ENCODE measurements around the gene PITPNC1. TPM values are rescaled to one million over a fixed set of nuclear protein-coding genes. Genes with fewer than 3 reads are reported as not detected.

Gene PITPNC1
- total RNA-seq, 1 experiment from 2014 or later = 4.2 TPM

- no peaks in the 10 kb centered on the region for H3K4me1 ChIP-seq
- CTCF ChIA-PET = no interaction called here
- POLR2A ChIA-PET = no interaction called here
- Mint-ChIP-seq H3K4me3 (ENCODE audit: unreplicated experiment) (no peak overlapping the region), H3K27me3 (ENCODE audit: insufficient read depth, unreplicated experiment) (no peaks in the 10 kb centered on the region), H3K9me3 (ENCODE audit: unreplicated experiment) (peaks cover 14% of the 10 kb centered on the region), H3K36me3 (ENCODE audit: insufficient read depth, unreplicated experiment) (no peaks in the 10 kb centered on the region), H3K27ac (ENCODE audit: unreplicated experiment) (no peak overlapping the region), H3K4me1 (ENCODE audit: low read depth, unreplicated experiment) (no peaks in the 10 kb centered on the region)
- peaks cover 10% of the 10 kb centered on the region; the same call in 1 of the 2 replicates for H3K9me3 ChIP-seq
- BruUV-seq (replicated peaks) = no TSS peak
- H3K36me3 ChIP-seq (ENCODE audit: control insufficient read depth, insufficient read depth, low read length) = no peaks in the 10 kb centered on the region
- H3K4me3 ChIP-seq (ENCODE audit: low read depth, low read length) = no peak overlapping the region
- no peak for DNase-seq
- no peaks in the 10 kb centered on the region for H3K27me3 ChIP-seq (replicated peaks; ENCODE audit: control insufficient read depth, insufficient read depth, low read length)
- intact Hi-C loops (cut with micrococcal nuclease; ENCODE audit: unreplicated experiment) = no loop called here
- TF ChIP-seq CTCF (IDR thresholded peaks at IDR 0.05; ENCODE audit: insufficient read depth in 1 of 2, low read depth in 1 of 2, low read length in 1 of 2, severe bottlenecking in 1 of 2, unreplicated experiment in 1 of 2) = no peak
These were observed 280.5 kb downstream of the PITPNC1 start for GRCh38 chr17:67657596-67657995.

- no peak overlapping the region for H3K4me3 Mint-ChIP-seq (ENCODE audit: unreplicated experiment)
- Histone ChIP-seq H3K4me3 (ENCODE audit: low read depth, low read length) (no peak overlapping the region), H3K36me3 (ENCODE audit: control insufficient read depth, insufficient read depth, low read length) (no peaks in the 10 kb centered on the region), H3K9me3 (peaks cover 10% of the 10 kb centered on the region; the same call in 1 of the 2 replicates), H3K27me3 (replicated peaks; ENCODE audit: control insufficient read depth, insufficient read depth, low read length) (no peaks in the 10 kb centered on the region), H3K4me1 (no peaks in the 10 kb centered on the region)
- H3K9me3 Mint-ChIP-seq (ENCODE audit: unreplicated experiment) = peaks cover 14% of the 10 kb centered on the region
- intact Hi-C loops (cut with micrococcal nuclease; ENCODE audit: unreplicated experiment) = no loop called here
- H3K27me3 Mint-ChIP-seq (ENCODE audit: insufficient read depth, unreplicated experiment) = no peaks in the 10 kb centered on the region
- no peak overlapping the region for H3K27ac Mint-ChIP-seq (ENCODE audit: unreplicated experiment)
- ChIA-PET POLR2A (interaction anchor here (0.6 kb wide), 1 partner anchor 413 kb away, joined by 3 read pairs; the partner anchor contains the start of gene HELZ), CTCF (no interaction called here)
- no peak for DNase-seq
- no peaks in the 10 kb centered on the region for H3K4me1 Mint-ChIP-seq (ENCODE audit: low read depth, unreplicated experiment)
- H3K36me3 Mint-ChIP-seq (ENCODE audit: insufficient read depth, unreplicated experiment) = no peaks in the 10 kb centered on the region
- BruUV-seq (replicated peaks) = no TSS peak
- no peak for TF ChIP-seq CTCF (IDR thresholded peaks at IDR 0.05; ENCODE audit: insufficient read depth in 1 of 2, low read depth in 1 of 2, low read length in 1 of 2, severe bottlenecking in 1 of 2, unreplicated experiment in 1 of 2)
These were observed 281.2 kb downstream of the PITPNC1 start for GRCh38 chr17:67658265-67658664.

- Mint-ChIP-seq H3K27ac (ENCODE audit: unreplicated experiment) (no peak overlapping the region), H3K4me1 (ENCODE audit: low read depth, unreplicated experiment) (no peaks in the 10 kb centered on the region), H3K27me3 (ENCODE audit: insufficient read depth, unreplicated experiment) (no peaks in the 10 kb centered on the region), H3K4me3 (ENCODE audit: unreplicated experiment) (no peak overlapping the region), H3K9me3 (ENCODE audit: unreplicated experiment) (peaks cover 14% of the 10 kb centered on the region), H3K36me3 (ENCODE audit: insufficient read depth, unreplicated experiment) (no peaks in the 10 kb centered on the region)
- TF ChIP-seq CTCF (IDR thresholded peaks at IDR 0.05; ENCODE audit: insufficient read depth in 1 of 2, low read depth in 1 of 2, low read length in 1 of 2, severe bottlenecking in 1 of 2, unreplicated experiment in 1 of 2) = no peak
- BruUV-seq (replicated peaks) = no TSS peak
- POLR2A ChIA-PET = no interaction called here
- CTCF ChIA-PET = no interaction called here
- no peaks in the 10 kb centered on the region for H3K4me1 ChIP-seq
- no peak overlapping the region for H3K4me3 ChIP-seq (ENCODE audit: low read depth, low read length)
- intact Hi-C loops (cut with micrococcal nuclease; ENCODE audit: unreplicated experiment) = no loop called here
- H3K9me3 ChIP-seq = peaks cover 10% of the 10 kb centered on the region; the same call in 1 of the 2 replicates
- no peak for DNase-seq
- H3K36me3 ChIP-seq (ENCODE audit: control insufficient read depth, insufficient read depth, low read length) = no peaks in the 10 kb centered on the region
- no peaks in the 10 kb centered on the region for H3K27me3 ChIP-seq (replicated peaks; ENCODE audit: control insufficient read depth, insufficient read depth, low read length)
These were observed 281.9 kb downstream of the PITPNC1 start for GRCh38 chr17:67659028-67659427.
